IMR-90 (cell line): ENCODE measurements around the gene PLXNA4. TPM values are rescaled to one million over a fixed set of nuclear protein-coding genes. Genes with fewer than 3 reads are reported as not detected.

Experiments used
- ATAC-seq: fragments of 200-7000 bp; cut with Tn5 transposase; 2 replicates; pipeline ENCODE4 v1.9.1; 2020; ENCODE audit warnings: low read depth, mild to moderate bottlenecking, moderate library complexity
- BruUV-seq: library from RNA; stranded (reverse); fragments of 400-500 nt; replicated peaks from 2 replicates; lab custom pipeline; 2021; lab: Mats Ljungman, UMichigan
- CTCF ChIA-PET: fragments of 300-600 bp; formaldehyde crosslinking; extraction: SDS; loops from one replicate; lab custom pipeline; 2021; ENCODE audit warnings: antibody characterized with exemption; lab: Yijun Ruan, JAX
- POLR2A ChIA-PET: fragments of 300-600 bp; sonication (Branson Sonifier 250); formaldehyde crosslinking; loops from one replicate; lab custom pipeline; 2022; ENCODE audit warnings: antibody characterized with exemption; ENCODE audit not compliant: unreplicated experiment; lab: Charles Lee
- DNase-seq: peaks from one replicate; pipeline ENCODE4 v3.0.0; 2013
- H2AFZ ChIP-seq: replicated peaks from 2 replicates; pipeline ENCODE3; 2013; ENCODE audit warnings: low read length, mild to moderate bottlenecking; ENCODE audit not compliant: poor library complexity
- H2AK5ac ChIP-seq: 2 replicates; pipeline ENCODE4 v1.6.1; 2013; ENCODE audit warnings: low read depth, low read length, inconsistent platforms
- H2AK9ac ChIP-seq: replicated peaks from 2 replicates; pipeline ENCODE3; 2013; ENCODE audit warnings: mild to moderate bottlenecking, low read depth, low read length, moderate library complexity; ENCODE audit not compliant: poor library complexity
- H2BK120ac ChIP-seq: 2 replicates; pipeline ENCODE4 v1.6.1; 2013; ENCODE audit warnings: low read depth, low read length, inconsistent platforms
- H2BK15ac ChIP-seq: 3 replicates; pipeline ENCODE4 v1.6.1; 2013; ENCODE audit warnings: low read depth, low read length, inconsistent platforms
- H2BK20ac ChIP-seq: 2 replicates; pipeline ENCODE4 v1.6.1; 2013; ENCODE audit warnings: low read depth, mild to moderate bottlenecking, inconsistent platforms, low read length, moderate library complexity
- H2BK5ac ChIP-seq: 2 replicates; pipeline ENCODE4 v1.6.1; 2013; ENCODE audit warnings: mild to moderate bottlenecking, low read depth, low read length, inconsistent platforms; ENCODE audit not compliant: poor library complexity, severe bottlenecking
- H3K14ac ChIP-seq: replicated peaks from 2 replicates; pipeline ENCODE4 v1.6.1; 2013; ENCODE audit warnings: low read depth, low read length, inconsistent platforms
- H3K18ac ChIP-seq: 2 replicates; pipeline ENCODE4 v1.6.1; 2013; ENCODE audit warnings: low read depth, low read length, control low read depth
- H3K23ac ChIP-seq: 2 replicates; pipeline ENCODE4 v1.6.1; 2013; ENCODE audit warnings: low read depth, low read length, inconsistent platforms
- H3K27ac ChIP-seq: 2 replicates; pipeline ENCODE4 v1.5.1; 2013; ENCODE audit warnings: mild to moderate bottlenecking, control low read depth, low read length; ENCODE audit not compliant: insufficient read depth
- H3K27me3 ChIP-seq: 2 replicates; pipeline ENCODE4 v1.6.1; 2013; ENCODE audit warnings: low read length; ENCODE audit not compliant: control insufficient read depth, insufficient read depth
- H3K36me3 ChIP-seq: 2 replicates; pipeline ENCODE4 v1.6.1; 2013; ENCODE audit warnings: low read length, mixed read lengths; ENCODE audit not compliant: control insufficient read depth, insufficient read depth
- H3K4ac ChIP-seq: 2 replicates; pipeline ENCODE4 v1.6.1; 2013; ENCODE audit warnings: low read depth, low read length, inconsistent platforms
- H3K4me1 ChIP-seq: 2 replicates; pipeline ENCODE4 v1.6.1; 2013; ENCODE audit warnings: low read length, mixed read lengths; ENCODE audit not compliant: control insufficient read depth, insufficient read depth
- H3K4me2 ChIP-seq: 2 replicates; pipeline ENCODE4 v1.6.1; 2013; ENCODE audit warnings: low read depth, mild to moderate bottlenecking, control low read depth, low read length, moderate library complexity
- H3K4me3 ChIP-seq: 2 replicates; pipeline ENCODE4 v1.5.1; 2013; ENCODE audit warnings: low read depth, mild to moderate bottlenecking, control low read depth, low read length, moderate library complexity; ENCODE audit not compliant: insufficient read depth
- H3K56ac ChIP-seq: 2 replicates; pipeline ENCODE4 v1.6.1; 2013; ENCODE audit warnings: low read length, inconsistent platforms; ENCODE audit not compliant: insufficient read depth; ENCODE audit errors: extremely low read depth
- H3K79me1 ChIP-seq, 2 experiments: 2 replicates each; pipeline ENCODE4 v1.6.1; 2013; ENCODE audit warnings: low read length in 2 of 2, inconsistent platforms in 1 of 2, low read depth in 1 of 2
- H3K9ac ChIP-seq: 2 replicates; pipeline ENCODE4 v1.6.1; 2013; ENCODE audit warnings: low read depth, low read length, control low read depth
- H3K9me1 ChIP-seq: 2 replicates; pipeline ENCODE4 v1.6.1; 2013; ENCODE audit warnings: low read length, inconsistent platforms; ENCODE audit not compliant: insufficient read depth
- H3K9me3 ChIP-seq: 2 replicates; pipeline ENCODE4 v1.6.1; 2013; ENCODE audit warnings: low read length; ENCODE audit not compliant: control insufficient read depth, insufficient read depth
- H4K20me1 ChIP-seq: 2 replicates; pipeline ENCODE4 v1.6.1; 2013; ENCODE audit warnings: low read length, inconsistent platforms; ENCODE audit not compliant: insufficient read depth
- H4K5ac ChIP-seq: 2 replicates; pipeline ENCODE4 v1.6.1; 2013; ENCODE audit warnings: mild to moderate bottlenecking, low read depth, low read length, control low read depth
- H4K8ac ChIP-seq, 2 experiments: 2 replicates each; pipeline ENCODE4 v1.6.1; 2013; ENCODE audit warnings: low read depth in 2 of 2, low read length in 2 of 2, control low read depth in 1 of 2, inconsistent platforms in 1 of 2
- H4K91ac ChIP-seq: 2 replicates; pipeline ENCODE4 v1.6.1; 2013; ENCODE audit warnings: low read depth, low read length, inconsistent platforms; ENCODE audit not compliant: insufficient read depth
- BHLHE40 ChIP-seq: fragments of 150-350 bp; IDR thresholded peaks from 2 replicates; pipeline ENCODE4 v1.6.1; 2016; ENCODE audit warnings: mild to moderate bottlenecking, low read depth, low read length
- CEBPB ChIP-seq: IDR thresholded peaks from 2 replicates; pipeline ENCODE4 v1.6.1; 2012; ENCODE audit warnings: low read depth, low read length, improper control_type of control experiment
- CHD1 ChIP-seq: IDR thresholded peaks from 2 replicates; pipeline ENCODE4 v1.6.1; 2012; ENCODE audit warnings: low read depth, low read length, improper control_type of control experiment
- CTCF ChIP-seq: conservative IDR thresholded peaks from 2 replicates; pipeline ENCODE4 v1.5.1; 2012; ENCODE audit warnings: mild to moderate bottlenecking, low read depth, low read length, improper control_type of control experiment
- ELK1 ChIP-seq: fragments of 150-350 bp; IDR thresholded peaks from 2 replicates; pipeline ENCODE4 v1.6.1; 2016; ENCODE audit warnings: low read depth, mild to moderate bottlenecking, low read length, moderate library complexity, borderline replicate concordance
- FOS ChIP-seq: fragments of 150-350 bp; IDR thresholded peaks from 2 replicates; pipeline ENCODE4 v1.6.1; 2016; ENCODE audit warnings: low read depth, low read length
- MAFK ChIP-seq: IDR thresholded peaks from 2 replicates; pipeline ENCODE4 v1.6.1; 2012; ENCODE audit warnings: low read depth, low read length, improper control_type of control experiment
- MAZ ChIP-seq: IDR thresholded peaks from 2 replicates; pipeline ENCODE4 v1.6.1; 2012; ENCODE audit warnings: low read depth, mild to moderate bottlenecking, low read length, improper control_type of control experiment, moderate library complexity, borderline replicate concordance
- MXI1 ChIP-seq: IDR thresholded peaks from 2 replicates; pipeline ENCODE4 v1.6.1; 2012; ENCODE audit warnings: low read depth, mild to moderate bottlenecking, low read length, moderate library complexity, borderline replicate concordance
- NFE2L2 ChIP-seq: fragments of 150-350 bp; IDR thresholded peaks from 2 replicates; pipeline ENCODE4 v1.6.1; 2016; ENCODE audit warnings: low read depth, mild to moderate bottlenecking, low read length
- POLR2A ChIP-seq: IDR thresholded peaks from 2 replicates; pipeline ENCODE4 v1.6.1; 2012; ENCODE audit warnings: mild to moderate bottlenecking, low read depth, low read length
- RAD21 ChIP-seq: IDR thresholded peaks from 2 replicates; pipeline ENCODE4 v1.6.1; 2012; ENCODE audit warnings: low read length, improper control_type of control experiment
- RCOR1 ChIP-seq: IDR thresholded peaks from 2 replicates; pipeline ENCODE4 v1.6.1; 2012; ENCODE audit warnings: mild to moderate bottlenecking, low read length, improper control_type of control experiment; ENCODE audit not compliant: insufficient replicate concordance
- RFX5 ChIP-seq: IDR thresholded peaks from 2 replicates; pipeline ENCODE4 v1.8.0; 2012; ENCODE audit warnings: low read depth, mild to moderate bottlenecking, low read length, moderate library complexity
- SMC3 ChIP-seq: fragments of 150-350 bp; IDR thresholded peaks from 2 replicates; pipeline ENCODE4 v1.6.1; 2016; ENCODE audit warnings: low read depth, mild to moderate bottlenecking, antibody characterized with exemption, low read length, moderate library complexity
- WGBS, 2 experiments: methylation state at CpG; one replicate each; pipeline versions ENCODE4 v1.1.5 to v1.1.7; 2013; ENCODE audit warnings: missing lambda C conversion rate in 2 of 2; ENCODE audit not compliant: insufficient read length in 1 of 2; ENCODE audit errors: extremely low coverage in 2 of 2; 5-methylcytosine and 5-hydroxymethylcytosine counted together
- dilution Hi-C: fragments of 300-500 bp; cut with HindIII; formaldehyde crosslinking; loops from one replicate; pipeline ENCODE4 v1.14.3; 2018; ENCODE audit warnings: low sequenced_read_pairs; ENCODE audit not compliant: unreplicated experiment
- in situ Hi-C: fragments of 300-500 bp; cut with MboI; formaldehyde crosslinking; loops from 3 replicates; pipeline ENCODE4 v1.14.3; 2019; ENCODE audit warnings: low sequenced_read_pairs, inconsistent platforms, mixed read lengths
- intact Hi-C: fragments of 100-400 bp; cut with micrococcal nuclease; formaldehyde crosslinking; loops from 2 replicates; pipeline ENCODE4 v1.10.0; 2022
- polyA plus RNA-seq, 3 experiments: library from polyadenylated mRNA; depleted of rRNA; stranded (reverse); fragments of >200 nt; gene quantifications; 2 replicates each; pipeline ENCODE4 v1.2.3, GENCODE V29; 2012; ENCODE audit warnings: low replicate concordance in 1 of 3
- total RNA-seq: library from RNA; depleted of rRNA; stranded (reverse); fragments of >200 nt; gene quantifications from 2 replicates; pipeline ENCODE4 v1.2.3, GENCODE V29; 2012
- TF ChIP-seq, protein P1 (sequence below): fragments of 150-350 bp; IDR thresholded peaks from 2 replicates; pipeline ENCODE4 v1.6.1; 2017; ENCODE audit warnings: mild to moderate bottlenecking, antibody characterized with exemption, low read length, low read depth

PLXNA4 gene
- total and polyA plus RNA-seq, 2 of the 4 experiments (the other 2 are of a cell fraction): under 0.01 TPM

GRCh38 chr7:132158166-132158565 lies 418.1 kb downstream of the PLXNA4 start:
- no TSS peak for BruUV-seq
- in situ Hi-C loops (no loop called here), dilution Hi-C loops (no loop called here), intact Hi-C loops (no loop called here)
- no peak overlapping the region for H2AK5ac ChIP-seq
- H3K4ac ChIP-seq: no peak overlapping the region
- ChIA-PET POLR2A (no interaction called here), CTCF (no interaction called here)
- no peak overlapping the region for H2BK5ac ChIP-seq
- no peaks in the 10 kb centered on the region for H3K9me3 ChIP-seq
- H3K9ac ChIP-seq: no peak overlapping the region
- no peak overlapping the region for H2AFZ ChIP-seq
- no peak overlapping the region for H3K27ac ChIP-seq
- H2BK15ac ChIP-seq: no peak overlapping the region
- no peak overlapping the region for H3K18ac ChIP-seq
- no peak overlapping the region for H3K23ac ChIP-seq
- H3K4me3 ChIP-seq: no peak overlapping the region
- no peak overlapping the region for H3K4me2 ChIP-seq
- H2BK120ac ChIP-seq: no peak overlapping the region
- no peaks in the 10 kb centered on the region; the same call in 1 of the 2 replicates for H3K27me3 ChIP-seq
- H2AK9ac ChIP-seq: no peak overlapping the region
- no CpG with 5 or more reads among the region's 2 CpGs for WGBS, 2 experiments
- ATAC-seq (no peak), DNase-seq (no peak)
- H2BK20ac ChIP-seq: no peak overlapping the region
- H4K20me1 ChIP-seq: no peaks in the 10 kb centered on the region
- H3K14ac ChIP-seq: no peak overlapping the region
- H3K56ac ChIP-seq: no peak overlapping the region
- no peaks in the 10 kb centered on the region for H3K9me1 ChIP-seq
- H4K8ac ChIP-seq: no peak overlapping the region
- no peak overlapping the region for H4K5ac ChIP-seq
- no peaks in the 10 kb centered on the region for H3K79me1 ChIP-seq
- no peak overlapping the region for H4K91ac ChIP-seq
- TF ChIP-seq MAFK (no peak), SMC3 (no peak), BHLHE40 (no peak), CEBPB (no peak), FOS (no peak), POLR2A (no peak), RFX5 (no peak), RCOR1 (no peak), MXI1 (no peak), MAZ (no peak), ELK1 (no peak), RAD21 (no peak), CHD1 (no peak), CTCF (no peak), NFE2L2 (no peak)
- TF ChIP-seq, protein P1, sequence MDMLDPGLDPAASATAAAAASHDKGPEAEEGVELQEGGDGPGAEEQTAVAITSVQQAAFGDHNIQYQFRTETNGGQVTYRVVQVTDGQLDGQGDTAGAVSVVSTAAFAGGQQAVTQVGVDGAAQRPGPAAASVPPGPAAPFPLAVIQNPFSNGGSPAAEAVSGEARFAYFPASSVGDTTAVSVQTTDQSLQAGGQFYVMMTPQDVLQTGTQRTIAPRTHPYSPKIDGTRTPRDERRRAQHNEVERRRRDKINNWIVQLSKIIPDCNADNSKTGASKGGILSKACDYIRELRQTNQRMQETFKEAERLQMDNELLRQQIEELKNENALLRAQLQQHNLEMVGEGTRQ: no peak
- no peaks in the 10 kb centered on the region for H3K36me3 ChIP-seq
- no peaks in the 10 kb centered on the region for H3K4me1 ChIP-seq
